Neural progenitor cell (in vitro differentiated cells): ENCODE results near the gene FASTKD1.

Experiments used
- EZH2 ChIP-seq: fragments of 200-600 bp; sonication (generic); IDR thresholded peaks from 2 replicates; pipeline ENCODE4 v1.6.1; 2017; ENCODE audit warnings: antibody characterized with exemption, mild to moderate bottlenecking, moderate library complexity
- TF ChIP-seq, protein P1 (sequence below): fragments of 200-600 bp; sonication (generic); IDR thresholded peaks from 2 replicates; pipeline ENCODE4 v1.5.1; 2017; ENCODE audit warnings: antibody characterized with exemption, mild to moderate bottlenecking

DNA sequence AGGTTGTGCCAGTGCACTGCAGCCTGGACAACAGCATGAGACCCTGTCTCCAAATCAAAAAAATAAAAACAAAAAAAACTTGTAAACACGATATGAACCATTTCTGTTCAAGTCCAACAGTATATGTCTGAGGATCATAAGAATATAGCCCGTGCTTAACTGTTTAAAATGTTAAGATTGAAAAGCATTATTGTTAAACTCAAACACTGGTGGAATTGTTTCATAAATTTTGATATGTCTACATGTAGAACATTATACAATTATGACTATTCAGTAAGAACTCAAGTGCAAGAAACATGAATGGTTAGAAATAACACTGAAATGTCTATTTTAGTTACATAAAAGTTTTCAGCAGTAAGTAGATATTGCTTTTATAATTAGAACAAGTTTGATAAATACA is 40.2 kb upstream of the FASTKD1 start:
- TF ChIP-seq, protein P1, sequence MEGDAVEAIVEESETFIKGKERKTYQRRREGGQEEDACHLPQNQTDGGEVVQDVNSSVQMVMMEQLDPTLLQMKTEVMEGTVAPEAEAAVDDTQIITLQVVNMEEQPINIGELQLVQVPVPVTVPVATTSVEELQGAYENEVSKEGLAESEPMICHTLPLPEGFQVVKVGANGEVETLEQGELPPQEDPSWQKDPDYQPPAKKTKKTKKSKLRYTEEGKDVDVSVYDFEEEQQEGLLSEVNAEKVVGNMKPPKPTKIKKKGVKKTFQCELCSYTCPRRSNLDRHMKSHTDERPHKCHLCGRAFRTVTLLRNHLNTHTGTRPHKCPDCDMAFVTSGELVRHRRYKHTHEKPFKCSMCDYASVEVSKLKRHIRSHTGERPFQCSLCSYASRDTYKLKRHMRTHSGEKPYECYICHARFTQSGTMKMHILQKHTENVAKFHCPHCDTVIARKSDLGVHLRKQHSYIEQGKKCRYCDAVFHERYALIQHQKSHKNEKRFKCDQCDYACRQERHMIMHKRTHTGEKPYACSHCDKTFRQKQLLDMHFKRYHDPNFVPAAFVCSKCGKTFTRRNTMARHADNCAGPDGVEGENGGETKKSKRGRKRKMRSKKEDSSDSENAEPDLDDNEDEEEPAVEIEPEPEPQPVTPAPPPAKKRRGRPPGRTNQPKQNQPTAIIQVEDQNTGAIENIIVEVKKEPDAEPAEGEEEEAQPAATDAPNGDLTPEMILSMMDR = no peak
- no peak for TF ChIP-seq EZH2
